ENCODE results near the gene MMP19.
"Not testable (repeated sequence)": the region's sequence is repeated elsewhere in the genome, so short reads cannot be mapped to it uniquely, and the experiment has no call there.

MMP19 gene

DNA sequence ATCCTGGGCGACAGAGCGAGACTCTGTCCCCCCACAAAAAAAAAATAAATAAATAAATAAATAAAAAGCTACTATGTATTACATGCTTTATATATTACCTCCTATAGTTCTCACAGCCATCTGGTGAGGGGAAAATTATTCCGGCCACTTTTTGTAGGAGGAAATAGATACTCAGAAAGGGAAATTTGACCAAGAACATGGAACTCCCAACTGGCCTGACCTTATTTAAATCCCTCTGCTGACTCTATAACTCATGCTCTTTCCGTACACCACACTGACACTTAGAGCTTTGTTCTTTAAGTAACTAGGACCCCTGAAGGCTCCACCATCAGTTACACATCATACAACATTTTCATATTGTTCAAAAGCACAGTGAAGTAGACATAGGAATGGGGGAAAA is 2.2 kb upstream of the MMP19 start:
- no peak for DNase-seq (ENCODE audit: low read depth in 2 of 2)

DNA sequence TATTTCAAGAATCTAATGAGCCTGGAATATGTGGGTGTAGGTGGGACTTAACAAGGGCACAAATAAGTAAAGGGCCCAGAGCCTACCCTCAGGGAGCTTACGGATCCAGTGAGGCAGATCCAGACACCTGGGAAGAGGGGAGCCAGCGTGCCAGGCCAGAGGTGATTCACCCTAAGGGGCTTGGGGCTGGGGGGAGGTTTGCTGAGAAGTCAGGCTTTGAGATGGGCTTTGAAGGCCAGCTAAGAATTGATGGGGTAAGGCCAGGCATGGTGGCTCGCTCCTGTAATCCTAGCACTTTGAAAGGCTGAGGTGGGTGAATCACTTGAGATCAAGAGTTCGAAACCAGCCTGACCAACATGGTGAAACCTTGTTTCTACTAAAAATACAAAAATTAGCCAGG is 695 bp upstream of the MMP19 start:
- DNase-seq (ENCODE audit: low read depth in 2 of 2) = no peak

DNA sequence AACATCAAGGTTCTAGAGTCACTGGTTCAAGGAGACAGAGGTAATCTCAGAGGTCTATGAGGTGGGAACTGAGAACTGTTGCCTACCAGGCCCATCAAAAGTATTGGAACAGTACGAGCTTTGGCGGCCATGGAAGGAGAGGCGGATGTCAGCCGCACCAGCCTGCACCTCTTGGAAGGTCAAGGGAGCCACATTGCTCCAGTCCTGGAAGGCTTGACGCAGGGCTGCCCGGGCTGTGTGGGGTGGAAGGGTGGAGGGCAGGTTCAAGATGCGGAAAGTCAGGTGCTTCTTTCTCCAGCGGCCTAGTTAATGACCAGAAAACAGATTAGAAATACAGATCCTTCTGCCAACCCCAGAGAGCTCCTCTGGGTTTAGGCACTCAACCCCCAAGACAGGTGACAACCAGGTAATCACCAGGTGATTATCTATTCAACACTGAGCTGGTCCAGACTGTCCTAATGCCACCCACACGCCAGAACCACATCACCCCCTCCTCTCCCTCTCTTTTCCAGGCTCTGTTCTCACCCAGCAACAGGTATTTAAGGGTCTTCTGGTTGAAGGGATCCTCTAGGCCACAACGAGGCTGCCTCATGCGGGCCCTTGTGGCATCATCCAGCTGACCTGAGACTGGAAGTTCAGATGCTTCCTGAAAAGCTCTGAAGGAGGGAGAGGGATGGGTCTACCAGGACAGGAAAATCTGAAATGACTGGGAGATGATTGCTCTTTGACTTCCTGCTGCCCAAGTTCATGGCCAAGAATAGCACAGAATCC is 2.0 kb downstream of the MMP19 start:
- no peak for DNase-seq (ENCODE audit: low read depth in 2 of 2)

DNA sequence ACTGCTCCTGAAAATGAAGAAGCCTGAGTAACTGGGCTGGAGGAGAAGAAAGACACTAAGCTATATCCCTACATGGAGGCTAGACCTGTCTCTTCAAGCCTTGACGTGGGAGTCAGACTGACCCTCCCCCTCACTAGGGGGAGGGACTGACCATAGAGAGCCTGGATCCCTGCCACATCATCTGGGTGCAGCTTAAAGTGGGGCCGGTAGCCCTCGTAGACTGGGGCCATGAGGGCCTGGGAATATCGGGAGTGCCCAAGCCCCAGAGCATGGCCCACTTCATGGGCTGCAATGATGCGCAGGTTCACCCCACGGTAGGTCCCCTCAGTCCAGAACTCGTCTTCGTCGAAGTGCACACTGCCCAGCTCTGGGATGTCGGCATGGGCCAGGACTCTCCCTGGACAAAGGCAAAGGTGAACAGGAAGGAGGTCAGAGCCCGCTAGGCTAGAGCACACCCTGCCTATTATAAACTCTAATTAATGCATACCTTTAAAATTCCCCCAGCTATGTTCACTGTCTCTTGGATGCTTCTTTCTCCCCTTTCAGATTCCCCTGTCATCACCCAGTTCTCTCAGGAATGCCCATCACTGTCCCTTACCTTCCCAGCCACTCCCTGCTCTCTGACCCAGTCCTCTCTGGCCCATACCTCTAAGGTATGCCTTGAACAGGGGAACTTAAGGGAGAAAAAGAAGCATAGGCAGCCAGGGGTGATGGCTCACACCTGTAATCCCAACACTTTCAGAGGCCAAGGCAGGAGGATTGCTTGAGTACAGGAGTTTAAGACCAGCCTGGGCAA is 3.2 kb downstream of the MMP19 start:
- no peak for DNase-seq (ENCODE audit: low read depth in 2 of 2)

DNA sequence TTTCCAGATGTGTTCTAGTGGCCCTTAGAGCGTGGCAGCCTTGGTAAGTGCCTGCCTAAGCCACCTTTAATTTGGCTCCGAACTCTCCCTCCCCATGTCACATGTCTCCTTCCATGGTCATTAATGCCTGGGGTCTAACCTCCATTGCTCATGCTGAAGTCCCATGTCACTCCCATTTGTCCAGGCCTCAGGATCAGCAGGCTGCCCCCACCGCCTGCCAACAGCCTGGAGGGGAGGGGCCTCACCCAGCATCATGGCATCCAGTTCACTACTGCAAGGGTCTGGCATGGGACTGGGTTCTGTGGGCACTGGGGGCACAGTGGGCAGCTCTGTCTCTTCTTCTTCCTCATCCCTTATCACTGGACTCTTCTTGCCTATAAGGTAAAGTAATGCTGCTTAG is 4.4 kb downstream of the MMP19 start:
- no peak for DNase-seq (ENCODE audit: low read depth in 2 of 2)

DNA sequence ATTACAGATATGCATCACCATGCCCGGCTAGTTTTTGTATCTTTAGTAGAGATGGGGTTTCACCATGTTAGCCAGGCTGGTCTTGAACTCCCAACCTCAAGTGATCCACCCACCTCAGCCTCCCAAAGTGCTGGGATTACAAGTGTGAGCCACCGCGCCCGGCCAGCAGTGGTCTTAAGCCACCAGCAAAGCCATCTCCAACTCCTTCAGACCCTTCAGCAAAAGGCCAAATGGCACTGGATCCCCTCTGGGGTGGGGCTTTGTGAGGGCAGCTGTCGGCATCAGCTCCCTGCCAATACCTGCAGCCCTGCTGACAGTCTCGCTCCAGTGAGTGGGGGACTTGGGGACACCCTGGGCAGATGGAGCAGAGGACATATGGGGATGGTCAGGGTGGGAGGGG is 8.3 kb downstream of the MMP19 start:
- DNase-seq (ENCODE audit: low read depth in 2 of 2) = not testable (repeated sequence)

DNA sequence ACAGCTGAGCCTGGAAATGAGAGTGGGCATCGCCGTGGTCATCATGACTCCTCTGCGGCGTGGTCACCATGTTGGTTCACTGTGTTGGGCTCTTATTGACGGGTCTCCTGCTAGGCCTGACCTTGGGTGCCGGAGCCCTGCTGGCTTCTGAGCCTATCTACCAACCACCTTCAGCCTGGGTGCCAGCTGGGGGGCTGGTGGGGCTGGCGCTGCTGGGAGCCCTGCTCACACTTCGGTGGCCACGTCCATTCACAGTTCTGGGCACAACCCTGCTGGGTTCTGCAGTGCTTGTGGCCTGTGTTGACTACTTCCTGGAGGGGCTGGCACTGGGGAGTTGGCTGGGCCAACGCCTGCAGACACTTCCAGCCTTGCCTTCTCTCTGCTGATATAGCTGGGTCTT is 9.7 kb downstream of the MMP19 start:
- no peak for DNase-seq (ENCODE audit: low read depth in 2 of 2)

DNA sequence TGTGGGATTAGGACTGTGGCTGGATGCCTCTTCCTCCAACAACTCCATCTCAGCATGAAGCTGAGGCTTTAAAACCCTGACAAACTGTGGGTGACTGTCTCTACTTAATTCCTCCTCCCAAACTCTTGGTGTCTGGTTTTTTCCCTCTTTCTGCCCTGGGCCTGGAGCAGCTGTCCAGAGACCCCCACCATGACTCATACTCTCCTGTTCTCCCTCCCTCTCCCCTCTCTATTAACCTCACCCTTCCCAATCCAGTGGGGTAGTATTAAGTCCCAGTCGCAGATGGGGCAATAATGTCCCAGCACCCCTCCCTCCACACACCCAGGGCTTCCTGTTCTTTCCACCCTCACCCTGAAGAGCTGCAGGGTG is 11.3 kb downstream of the MMP19 start:
- no peak for DNase-seq (ENCODE audit: low read depth in 2 of 2)

DNA sequence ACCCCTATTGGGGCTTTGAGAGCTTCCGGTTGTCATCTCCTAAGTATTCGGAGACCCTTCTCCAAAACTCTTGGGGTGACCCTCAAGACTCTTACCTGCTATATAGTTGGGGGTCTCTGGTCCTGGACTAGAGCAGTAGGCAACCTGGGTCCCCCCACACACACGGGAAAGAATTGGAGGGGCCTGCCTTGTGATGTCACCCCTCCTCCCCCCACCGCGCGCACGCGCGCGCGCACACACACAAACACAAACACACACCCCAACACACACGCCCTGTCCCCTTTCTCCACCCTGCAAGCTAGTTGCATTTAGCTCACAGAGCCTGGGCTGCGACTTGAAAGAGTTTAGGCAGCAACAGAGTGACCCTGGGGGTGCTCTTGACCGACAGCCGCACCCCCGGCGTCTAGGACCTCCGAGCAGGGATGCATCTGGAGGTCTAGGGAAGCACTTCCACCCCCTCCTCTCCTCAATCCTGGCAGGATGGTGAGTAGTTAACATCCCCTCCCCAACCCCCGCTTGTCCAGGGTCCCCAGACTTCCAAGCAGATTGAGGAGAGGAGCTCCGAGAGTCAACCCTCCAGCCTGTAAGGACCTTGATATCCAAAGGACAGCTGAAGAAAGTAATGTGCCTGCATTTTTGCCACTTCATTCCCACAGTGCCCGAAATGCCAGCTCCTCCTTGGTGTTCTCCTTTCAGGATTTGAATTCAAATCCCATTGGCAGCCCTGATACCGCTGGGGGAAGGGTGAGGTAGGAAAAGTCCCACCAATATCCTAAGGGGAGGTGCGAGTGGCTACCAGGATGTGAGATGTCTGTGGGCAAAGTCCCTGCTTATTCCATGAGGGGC is 11.9 kb downstream of the MMP19 start:
- peak; percentile 33 to 35 for DNase-seq (ENCODE audit: low read depth in 2 of 2)

DNA sequence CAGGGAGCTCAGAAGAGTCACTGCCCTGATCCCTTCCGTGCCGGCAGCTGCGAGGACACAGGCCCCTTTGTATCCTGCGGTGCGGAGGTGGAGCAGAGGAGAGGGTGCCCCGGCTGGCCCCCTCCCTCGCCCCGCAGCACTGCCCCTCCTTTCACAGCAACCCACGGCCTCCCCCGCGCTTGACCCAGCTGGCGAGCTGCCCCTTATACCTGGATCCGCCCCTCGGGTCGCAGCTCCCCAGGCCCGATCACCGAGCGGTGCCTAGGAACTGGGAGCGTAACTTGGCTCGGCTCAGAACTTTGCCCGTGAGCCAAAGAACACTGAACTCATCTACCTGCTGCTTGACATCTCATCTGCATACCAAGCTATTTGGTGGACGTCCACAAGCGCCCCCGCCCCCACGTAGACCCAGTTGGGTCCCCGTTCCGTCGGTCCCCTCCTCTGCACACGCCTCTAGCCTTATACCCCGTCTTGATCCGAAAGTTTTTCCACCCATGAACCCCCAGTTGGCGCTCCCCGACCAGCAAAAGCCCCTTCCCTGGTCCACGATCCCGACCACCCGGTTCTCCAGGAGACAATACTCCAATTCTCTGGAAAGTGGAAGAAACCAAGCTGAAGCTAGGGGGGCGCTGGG is 12.7 kb downstream of the MMP19 start:
- no peak for DNase-seq (ENCODE audit: low read depth in 2 of 2)

DNA sequence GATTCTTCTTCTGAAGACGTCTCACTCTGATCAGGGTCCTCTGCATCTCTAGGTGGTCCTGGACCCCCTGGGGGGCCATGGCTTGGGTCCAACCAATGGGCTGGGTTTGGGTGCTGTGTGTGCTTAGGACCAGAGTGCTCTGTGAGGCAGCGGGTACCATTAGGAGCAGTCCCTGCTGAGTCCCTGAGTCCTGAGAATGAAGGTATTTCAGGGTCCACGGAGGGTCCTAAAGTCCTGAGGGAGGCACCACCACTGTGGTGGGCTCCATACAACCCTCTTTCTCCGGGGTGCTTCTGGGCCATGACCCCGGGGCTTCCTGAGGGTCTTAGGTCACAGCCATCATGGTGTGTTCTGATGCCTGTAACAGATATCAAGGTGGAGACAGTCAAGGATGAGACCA is 14.4 kb downstream of the MMP19 start:
- DNase-seq (ENCODE audit: low read depth in 2 of 2) = no peak

DNA sequence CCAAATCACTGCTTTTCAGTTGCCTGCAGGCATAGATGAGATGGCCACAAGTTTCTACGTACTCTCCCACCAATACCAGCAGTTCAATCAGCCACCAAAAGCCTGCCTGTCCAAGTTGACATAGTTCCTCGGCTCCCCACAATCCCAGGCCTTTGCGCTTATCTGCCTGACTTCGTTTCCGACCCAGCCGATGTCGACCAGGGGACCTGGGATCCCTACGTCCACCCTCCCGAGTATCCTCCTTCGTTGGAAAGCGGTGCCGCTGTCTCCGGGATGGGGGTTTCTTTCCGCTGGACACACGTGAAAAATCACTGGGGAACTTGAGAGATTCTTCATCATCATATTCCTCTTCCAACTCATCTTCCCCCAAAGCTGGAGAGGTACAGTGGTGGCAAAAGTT is 14.9 kb downstream of the MMP19 start:
- DNase-seq (ENCODE audit: low read depth in 2 of 2) = no peak

DNA sequence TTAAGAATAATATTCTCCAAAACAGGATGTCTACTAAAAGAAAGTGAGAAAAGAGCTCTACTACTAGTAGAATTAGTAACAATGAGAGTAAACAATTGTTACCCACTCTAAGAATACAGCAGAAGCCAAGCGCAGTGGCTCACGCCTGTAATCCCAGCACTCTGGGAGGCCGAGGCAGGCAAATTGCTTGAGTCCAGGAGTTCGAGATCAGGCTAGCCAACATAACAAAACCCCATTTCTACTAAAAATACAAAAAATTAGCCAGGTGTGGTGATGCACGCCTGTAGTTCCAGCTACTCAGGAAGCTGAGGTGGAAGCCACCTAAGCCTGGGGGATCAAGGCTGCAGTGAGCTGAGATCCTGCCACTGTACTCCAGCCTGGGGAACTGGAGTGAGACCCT is 18.0 kb downstream of the MMP19 start:
- no peak for DNase-seq (ENCODE audit: low read depth in 2 of 2)

DNA sequence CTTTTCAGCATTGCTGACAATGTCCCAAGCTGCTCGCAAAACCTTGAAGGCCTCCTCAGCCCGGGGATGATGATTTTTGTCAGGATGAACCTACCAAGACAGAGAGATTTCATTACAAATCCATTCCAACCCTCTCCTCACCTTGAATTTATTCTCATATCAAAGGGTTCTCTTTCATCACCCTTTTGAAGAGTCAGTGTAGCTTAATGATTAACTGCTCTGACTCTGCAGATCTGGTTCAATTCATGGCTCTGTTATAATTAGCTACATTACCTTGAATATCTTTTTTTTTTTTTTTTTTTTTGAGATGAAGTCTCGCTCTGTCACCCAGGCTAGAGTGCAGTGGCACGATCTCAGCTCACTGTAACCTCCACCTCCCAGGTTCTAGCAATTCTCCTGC is 19.3 kb downstream of the MMP19 start:
- DNase-seq (ENCODE audit: low read depth in 2 of 2) = no peak

DNA sequence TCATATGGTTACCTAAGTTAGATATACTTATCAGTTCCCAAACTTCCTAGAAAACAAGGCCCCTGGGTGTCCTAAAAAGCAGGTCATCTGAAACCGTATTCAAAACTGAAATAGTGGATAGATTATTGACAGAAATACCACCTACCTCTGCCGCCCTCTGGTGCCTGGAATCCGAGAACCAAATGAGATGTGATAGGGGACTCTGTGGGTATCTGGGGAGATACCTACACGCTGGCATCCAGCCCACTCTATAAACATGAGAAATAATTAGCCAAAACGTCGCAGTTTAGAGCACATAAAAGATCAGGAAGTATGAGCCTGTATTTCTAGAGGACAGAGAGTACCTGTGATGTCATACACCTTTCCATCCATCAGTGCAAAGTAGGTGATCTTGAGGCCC is 20.5 kb downstream of the MMP19 start:
- no peak for DNase-seq (ENCODE audit: low read depth in 2 of 2)

DNA sequence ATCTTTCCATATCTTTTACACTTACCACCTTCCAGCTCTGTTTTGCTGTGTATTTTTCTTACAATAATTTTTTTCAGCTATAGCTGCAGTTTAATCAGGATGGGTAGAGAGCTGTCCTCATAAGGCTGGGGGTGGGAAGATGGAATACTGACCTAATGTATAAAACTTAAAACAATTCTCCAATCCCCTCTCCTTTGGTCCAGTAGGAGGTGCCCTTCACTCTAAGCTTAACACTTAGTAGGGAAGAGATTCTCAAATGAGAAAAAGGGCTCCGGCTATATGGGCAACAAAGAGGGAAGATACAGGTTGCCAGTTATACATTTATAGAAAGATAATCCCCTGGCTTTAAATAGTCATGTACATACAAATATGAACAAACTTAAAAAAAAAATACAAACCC is 22.1 kb downstream of the MMP19 start:
- no peak for DNase-seq (ENCODE audit: low read depth in 2 of 2)

DNA sequence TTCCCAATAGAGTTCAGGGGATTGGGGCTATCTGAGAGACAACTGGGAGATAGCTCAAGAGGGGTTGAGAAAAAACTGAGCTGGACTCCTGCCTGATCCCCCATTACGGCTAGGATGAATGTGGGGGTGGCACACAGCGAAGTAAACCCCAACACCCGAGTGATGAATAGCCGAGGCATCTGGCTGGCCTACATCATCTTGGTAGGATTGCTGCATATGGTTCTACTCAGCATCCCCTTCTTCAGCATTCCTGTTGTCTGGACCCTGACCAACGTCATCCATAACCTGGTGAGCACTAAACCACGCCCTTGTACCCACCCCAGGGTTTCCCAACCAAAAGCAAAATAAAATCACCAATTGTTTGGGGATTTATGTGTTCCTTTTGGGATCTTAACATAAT is 23.9 kb downstream of the MMP19 start:
- DNase-seq (ENCODE audit: low read depth in 2 of 2) = peak in 1 of 2 experiments; percentile 3

DNA sequence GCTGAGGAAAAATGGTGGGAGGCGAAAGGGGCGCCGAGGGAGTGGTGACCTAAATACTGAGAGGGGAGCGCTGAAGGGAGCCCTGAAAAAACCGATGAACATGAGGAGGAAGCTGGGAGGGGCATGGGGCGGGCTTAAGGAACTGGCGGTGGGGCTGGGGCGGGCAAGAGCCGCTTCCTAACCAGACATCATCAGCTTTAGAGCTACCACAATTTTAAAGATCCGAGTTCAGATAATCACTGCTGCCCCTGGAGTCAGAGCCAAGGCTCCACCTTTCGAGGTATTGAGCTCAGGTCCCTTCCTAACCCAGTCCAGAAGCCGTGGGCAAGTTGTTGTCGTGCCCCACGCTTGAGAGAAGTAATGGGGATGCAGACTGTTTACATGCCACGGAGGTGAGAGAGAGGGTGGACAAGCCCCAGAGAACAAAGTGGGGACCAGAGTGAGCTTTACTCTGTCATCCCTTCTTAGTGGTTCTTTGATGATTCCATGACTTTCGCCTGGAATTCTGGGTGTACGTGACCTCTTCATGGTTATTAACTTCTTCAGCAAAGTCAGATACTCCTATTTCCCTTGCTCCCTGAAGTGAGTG is 24.5 kb downstream of the MMP19 start:
- DNase-seq (ENCODE audit: low read depth in 2 of 2) = no peak

DNA sequence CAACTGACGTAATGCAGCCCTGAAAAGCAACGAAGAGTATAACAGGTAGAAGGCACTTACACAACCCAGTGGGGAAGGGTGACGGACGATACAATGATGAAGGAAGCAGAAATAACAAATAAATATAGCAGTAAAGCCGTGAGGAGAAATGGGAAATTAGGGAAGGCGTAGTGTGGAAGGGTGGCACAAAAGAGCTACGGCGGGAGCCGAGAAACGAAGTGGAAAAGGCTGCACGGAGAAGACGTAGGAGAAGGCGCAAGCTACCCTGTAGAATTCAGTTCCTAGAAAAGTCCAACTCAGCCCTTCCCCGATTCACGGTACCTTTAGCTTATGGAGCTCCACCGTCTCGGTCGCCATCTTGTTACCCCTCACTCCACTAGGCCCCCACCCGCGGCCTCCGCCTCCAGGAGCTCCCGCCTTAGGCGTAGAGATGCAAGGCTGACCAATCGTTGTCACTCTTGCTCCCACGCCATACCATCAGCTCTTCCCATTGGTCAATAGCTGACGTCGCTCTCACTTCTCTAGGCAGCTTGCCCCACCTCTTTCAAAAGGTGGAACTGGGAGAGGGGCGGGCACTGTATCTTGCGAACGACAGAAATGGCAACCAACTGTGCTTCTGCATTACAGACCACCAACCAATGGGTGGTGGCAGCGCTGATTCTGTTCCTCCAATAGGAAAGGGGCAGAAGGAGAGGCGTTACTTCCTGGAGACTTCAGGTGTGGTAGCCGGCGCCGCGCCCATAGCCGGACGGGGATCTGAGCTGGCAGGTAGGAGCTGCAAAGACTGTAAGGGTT is 25.2 kb downstream of the MMP19 start, which contains the start of the genes ORMDL2 and SARNP:
TSS of gene ORMDL2 (plus strand) at position 697 of the 795 bp plus-strand sequence. CDS start 959 bp downstream, outside the sequence.
TSS of gene SARNP (minus strand) at position 380 of the 795 bp plus-strand sequence. CDS start at position 357, 23 bp downstream.
- DNase-seq (ENCODE audit: low read depth in 2 of 2) = peak; percentile 99

DNA sequence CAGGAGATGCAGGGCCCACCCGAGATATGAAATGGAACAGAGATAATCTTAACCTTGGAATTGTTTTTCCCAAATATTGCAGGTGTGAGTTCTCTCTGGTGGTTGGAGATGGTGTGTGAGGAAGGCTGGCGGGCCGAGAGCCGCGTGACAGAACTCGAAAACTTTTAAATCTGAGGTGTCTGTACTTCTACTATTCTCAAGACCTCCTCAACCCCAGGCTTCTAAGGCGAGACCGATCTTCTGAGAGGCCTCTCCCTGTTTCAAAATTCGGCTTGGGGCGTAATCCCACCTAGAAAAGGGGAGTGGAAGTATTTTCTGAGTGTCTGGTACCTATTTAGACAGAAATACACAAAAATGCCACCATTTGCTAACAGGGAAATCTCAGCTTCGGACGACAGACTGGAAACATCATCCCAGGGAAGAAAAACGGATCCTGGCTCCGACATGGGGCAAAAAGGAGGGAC is 25.8 kb downstream of the MMP19 start:
- no peak for DNase-seq (ENCODE audit: low read depth in 2 of 2)

Measured in fibroblast of skin of left biceps (primary cell).